Hepatocyte (in vitro differentiated cells): ENCODE data around the gene SLC6A1. TPM values are rescaled to one million over a fixed set of nuclear protein-coding genes. Genes with fewer than 3 reads are reported as not detected.

ENCODE experiments used
- DNase-seq: peaks from one replicate; pipeline ENCODE4 v3.0.0-alpha.2; 2016; ENCODE audit warnings: low spot score
- H2AFZ ChIP-seq: fragments of 200-600 bp; sonication (generic); 2 replicates; pipeline ENCODE4 v1.6.0; 2016; ENCODE audit warnings: antibody characterized with exemption, mild to moderate bottlenecking
- H3K27ac ChIP-seq: fragments of 200-600 bp; sonication (generic); 2 replicates; pipeline ENCODE4 v1.5.1; 2016; ENCODE audit warnings: mild to moderate bottlenecking
- H3K27me3 ChIP-seq: fragments of 200-600 bp; sonication (generic); 2 replicates; pipeline ENCODE4 v1.6.1; 2016
- H3K36me3 ChIP-seq: fragments of 200-600 bp; sonication (generic); replicated peaks from 2 replicates; pipeline ENCODE4 v1.5.1; 2016; ENCODE audit warnings: low read depth; ENCODE audit not compliant: insufficient read depth
- H3K4me1 ChIP-seq: fragments of 200-600 bp; sonication (generic); 2 replicates; pipeline ENCODE4 v1.5.1; 2016; ENCODE audit warnings: mild to moderate bottlenecking, moderate library complexity; ENCODE audit not compliant: insufficient read depth
- H3K4me2 ChIP-seq: fragments of 200-600 bp; sonication (generic); 2 replicates; pipeline ENCODE4 v1.6.0; 2016
- H3K4me3 ChIP-seq: fragments of 200-600 bp; sonication (generic); 2 replicates; pipeline ENCODE4 v1.5.1; 2016; ENCODE audit warnings: mild to moderate bottlenecking
- H3K79me2 ChIP-seq: fragments of 200-600 bp; sonication (generic); 2 replicates; pipeline ENCODE4 v1.6.0; 2017; ENCODE audit warnings: mild to moderate bottlenecking
- H3K9me2 ChIP-seq: fragments of 200-600 bp; sonication (generic); replicated peaks from 2 replicates; pipeline ENCODE4 v1.6.0; 2017; ENCODE audit warnings: mild to moderate bottlenecking; ENCODE audit not compliant: insufficient read depth
- H3K9me3 ChIP-seq: fragments of 200-600 bp; sonication (generic); 2 replicates; pipeline ENCODE4 v1.5.1; 2016; ENCODE audit warnings: low read depth, mild to moderate bottlenecking
- H4K20me1 ChIP-seq: fragments of 200-600 bp; sonication (generic); 2 replicates; pipeline ENCODE4 v1.6.0; 2016; ENCODE audit warnings: mild to moderate bottlenecking; ENCODE audit not compliant: insufficient read depth, poor library complexity, severe bottlenecking
- EZH2 ChIP-seq: fragments of 200-600 bp; sonication (generic); IDR thresholded peaks from 2 replicates; pipeline ENCODE4 v1.6.1; 2016; ENCODE audit warnings: antibody characterized with exemption, mild to moderate bottlenecking, borderline replicate concordance
- EZH2phosphoT487 ChIP-seq: fragments of 200-600 bp; sonication (generic); IDR thresholded peaks from one replicate; pipeline ENCODE4 v1.6.1; 2018; ENCODE audit warnings: antibody characterized with exemption, mild to moderate bottlenecking, low read depth, moderate library complexity; ENCODE audit not compliant: unreplicated experiment, severe bottlenecking
- WGBS: methylation state at CpG from one replicate; pipeline ENCODE4 v1.1.6; 2016; ENCODE audit warnings: low lambda C conversion rate; ENCODE audit errors: missing lambda C conversion rate; 5-methylcytosine and 5-hydroxymethylcytosine counted together
- polyA plus RNA-seq: library from polyadenylated mRNA; unstranded; fragments of >200 nt; fragmentation: Nextera tagmentation; extraction: Ambion mirVana; gene quantifications from 2 replicates; pipeline ENCODE4 v1.2.1, GENCODE V29; 2016
- total RNA-seq: library from RNA; depleted of rRNA; stranded (reverse); fragments of >200 nt; gene quantifications from 2 replicates; pipeline ENCODE4 v1.2.3, GENCODE V29; 2014
- TF ChIP-seq, protein P1 (sequence below): fragments of 200-600 bp; sonication (generic); IDR thresholded peaks from 2 replicates; pipeline ENCODE4 v1.5.1; 2016; ENCODE audit warnings: antibody characterized with exemption, mild to moderate bottlenecking; ENCODE audit not compliant: poor library complexity

Gene SLC6A1
- total and polyA plus RNA-seq, 2 experiments from 2014 or later = 3.6 to 5.7 TPM

DNA sequence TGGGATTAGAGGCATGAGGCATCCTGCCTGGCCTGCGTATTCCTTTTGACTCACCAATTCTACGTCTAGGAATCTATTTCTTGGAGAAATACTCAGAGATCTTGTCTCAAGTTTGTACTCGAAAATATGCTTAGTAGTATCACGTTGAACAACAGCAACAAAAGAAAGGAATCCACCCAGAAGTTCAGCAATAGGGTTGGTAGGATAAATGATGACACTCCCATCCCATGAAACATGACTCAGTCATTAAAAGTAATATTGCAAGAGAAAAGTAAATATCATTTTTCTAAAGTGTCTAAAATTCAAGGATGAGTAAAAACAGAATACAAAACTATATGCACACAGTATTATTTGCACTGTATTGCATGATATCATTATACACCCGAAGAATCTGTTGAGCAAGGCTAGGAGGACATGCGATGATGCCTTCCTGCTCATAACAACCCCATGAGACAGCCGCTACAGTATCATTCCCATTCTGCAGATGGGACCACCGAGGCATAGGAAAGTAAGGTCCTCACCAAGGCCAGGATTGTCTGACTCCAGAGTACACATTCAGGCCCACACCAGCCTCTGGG, 61.5 kb downstream of the SLC6A1 start:
- no peaks in the 10 kb centered on the region for H3K9me3 ChIP-seq
- TF ChIP-seq EZH2phosphoT487 = no peak
- TF ChIP-seq, protein P1, sequence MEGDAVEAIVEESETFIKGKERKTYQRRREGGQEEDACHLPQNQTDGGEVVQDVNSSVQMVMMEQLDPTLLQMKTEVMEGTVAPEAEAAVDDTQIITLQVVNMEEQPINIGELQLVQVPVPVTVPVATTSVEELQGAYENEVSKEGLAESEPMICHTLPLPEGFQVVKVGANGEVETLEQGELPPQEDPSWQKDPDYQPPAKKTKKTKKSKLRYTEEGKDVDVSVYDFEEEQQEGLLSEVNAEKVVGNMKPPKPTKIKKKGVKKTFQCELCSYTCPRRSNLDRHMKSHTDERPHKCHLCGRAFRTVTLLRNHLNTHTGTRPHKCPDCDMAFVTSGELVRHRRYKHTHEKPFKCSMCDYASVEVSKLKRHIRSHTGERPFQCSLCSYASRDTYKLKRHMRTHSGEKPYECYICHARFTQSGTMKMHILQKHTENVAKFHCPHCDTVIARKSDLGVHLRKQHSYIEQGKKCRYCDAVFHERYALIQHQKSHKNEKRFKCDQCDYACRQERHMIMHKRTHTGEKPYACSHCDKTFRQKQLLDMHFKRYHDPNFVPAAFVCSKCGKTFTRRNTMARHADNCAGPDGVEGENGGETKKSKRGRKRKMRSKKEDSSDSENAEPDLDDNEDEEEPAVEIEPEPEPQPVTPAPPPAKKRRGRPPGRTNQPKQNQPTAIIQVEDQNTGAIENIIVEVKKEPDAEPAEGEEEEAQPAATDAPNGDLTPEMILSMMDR = no peak
- TF ChIP-seq EZH2 = no peak
- H3K4me1 ChIP-seq = no peaks in the 10 kb centered on the region
- H4K20me1 ChIP-seq = no peaks in the 10 kb centered on the region
- H3K36me3 ChIP-seq = no peaks in the 10 kb centered on the region
- DNase-seq = no peak
- H2AFZ ChIP-seq = no peak overlapping the region
- 91% methylated on average over 8 of the region's 8 CpGs for whole genome bisulfite sequencing
- no peak overlapping the region for H3K4me3 ChIP-seq
- H3K79me2 ChIP-seq = no peaks in the 10 kb centered on the region
- peaks cover 43% of the 10 kb centered on the region for H3K27me3 ChIP-seq
- no peak overlapping the region for H3K4me2 ChIP-seq
- no peak overlapping the region for H3K27ac ChIP-seq
- H3K9me2 ChIP-seq = no peaks in the 10 kb centered on the region

DNA sequence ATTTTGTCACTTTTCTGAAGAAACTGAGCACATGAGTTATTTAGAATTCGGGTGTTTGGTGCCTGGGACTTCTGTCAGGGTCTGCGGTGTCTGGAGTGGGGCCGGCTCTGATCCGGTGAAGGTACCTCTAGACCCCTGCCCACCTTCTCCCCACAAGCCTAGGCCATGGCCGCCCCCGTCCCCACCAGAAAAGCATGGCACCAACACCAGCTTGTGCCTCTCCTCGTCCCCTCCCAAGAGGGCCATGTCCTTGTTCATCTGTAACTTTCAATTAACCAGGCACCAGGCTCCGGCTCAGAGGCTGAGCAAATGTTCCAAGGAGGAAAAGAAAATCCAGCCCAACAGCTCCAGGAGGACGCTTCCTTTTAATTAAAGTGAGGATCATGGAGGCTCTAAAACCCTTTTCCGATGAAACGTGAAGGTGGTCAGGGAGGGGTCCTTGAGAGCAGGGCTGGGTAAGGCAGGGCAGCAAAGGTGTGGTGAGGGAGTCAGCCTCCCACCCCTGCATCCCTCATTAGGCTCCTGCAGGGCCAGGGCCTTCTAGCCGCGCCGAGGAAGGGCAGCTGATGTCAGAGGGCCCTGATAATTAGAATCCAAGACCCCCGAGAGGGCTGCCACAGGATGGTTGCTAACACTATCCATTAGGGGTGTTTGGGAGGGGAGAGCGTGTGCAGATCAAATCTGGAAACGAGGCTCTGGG, 62.3 kb downstream of the SLC6A1 start:
- peaks cover 39% of the 10 kb centered on the region for H3K27me3 ChIP-seq

DNA sequence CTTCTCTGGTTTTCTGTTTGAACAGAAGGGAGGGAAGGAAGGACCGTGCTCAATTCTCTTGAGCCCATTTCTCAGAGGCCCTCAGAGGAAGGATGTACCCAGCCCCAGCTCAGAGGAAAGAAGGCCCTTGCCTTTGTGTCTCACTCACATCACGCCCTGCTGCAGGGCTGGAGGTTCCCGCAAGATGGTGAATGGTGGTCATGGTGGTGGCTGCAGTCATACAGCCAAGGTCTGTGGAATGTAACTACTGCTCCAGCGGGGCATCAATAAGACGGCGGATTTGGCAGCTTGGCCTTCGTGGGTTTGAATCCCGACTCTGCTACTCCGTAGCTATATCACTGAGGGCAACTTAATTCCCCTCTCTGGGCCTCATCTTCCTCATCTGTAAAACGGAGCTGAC, 62.9 kb downstream of the SLC6A1 start:
- no peak overlapping the region for H3K4me3 ChIP-seq
- no peak overlapping the region for H3K27ac ChIP-seq
- no peak overlapping the region for H2AFZ ChIP-seq
- no peaks in the 10 kb centered on the region for H3K9me2 ChIP-seq
- H4K20me1 ChIP-seq = no peaks in the 10 kb centered on the region
- H3K4me1 ChIP-seq = no peaks in the 10 kb centered on the region
- peaks cover 36% of the 10 kb centered on the region for H3K27me3 ChIP-seq
- TF ChIP-seq EZH2 (no peak), EZH2phosphoT487 (no peak)
- TF ChIP-seq, protein P1 = no peak
- H3K4me2 ChIP-seq = no peak overlapping the region
- H3K9me3 ChIP-seq = no peaks in the 10 kb centered on the region
- no peak for DNase-seq
- WGBS = 89% methylated on average over 10 of the region's 10 CpGs
- H3K36me3 ChIP-seq = no peaks in the 10 kb centered on the region
- no peaks in the 10 kb centered on the region for H3K79me2 ChIP-seq

More for the DNA sequence above, 62.3 kb downstream of the SLC6A1 start:
- no peaks in the 10 kb centered on the region for H3K36me3 ChIP-seq
- H4K20me1 ChIP-seq = no peaks in the 10 kb centered on the region
- no peak for DNase-seq
- no peak overlapping the region for H3K27ac ChIP-seq
- H3K79me2 ChIP-seq = no peaks in the 10 kb centered on the region
- no peak overlapping the region for H2AFZ ChIP-seq
- H3K9me3 ChIP-seq = no peaks in the 10 kb centered on the region
- no peaks in the 10 kb centered on the region for H3K9me2 ChIP-seq
- no peaks in the 10 kb centered on the region for H3K4me1 ChIP-seq
- WGBS = 87% methylated on average over 17 of the region's 17 CpGs
- no peak overlapping the region for H3K4me3 ChIP-seq
- no peak for TF ChIP-seq EZH2phosphoT487
- TF ChIP-seq, protein P1 = no peak
- no peak for TF ChIP-seq EZH2
- H3K4me2 ChIP-seq = no peak overlapping the region
